ENCODE data around the gene CLTA. TPM values are rescaled to one million over a fixed set of nuclear protein-coding genes. Genes with fewer than 3 reads are reported as not detected.
A peak's percentile ranks its signal among the peaks of the same experiment; 100 is the strongest.

Gene CLTA
- total RNA-seq, 1 donor from 2014 or later, result 199 TPM

DNA sequence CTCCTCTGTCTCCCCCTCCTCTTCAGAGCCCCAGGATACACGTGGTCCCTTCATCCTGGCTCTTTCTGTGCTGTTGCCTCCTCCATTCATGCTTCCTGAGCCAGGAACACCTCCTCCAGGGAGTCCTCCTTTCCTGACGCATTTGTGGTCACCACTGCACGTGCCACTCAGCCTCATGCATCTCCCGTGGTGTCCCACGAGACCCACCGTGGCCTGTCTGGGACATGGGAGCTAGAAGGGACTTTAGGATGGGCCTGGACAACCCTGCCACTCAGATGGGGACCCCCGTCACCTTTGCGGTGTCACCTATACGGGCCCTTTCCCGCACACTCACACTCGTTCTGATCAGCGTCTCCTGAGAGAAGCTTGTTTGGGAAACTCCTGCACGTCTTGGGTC is 47.5 kb upstream of the CLTA start:
- Histone ChIP-seq H3K4me3 (peak overlapping the region in 1 of 2 donors; percentile 41), H3K9me3 (no peaks in the 10 kb centered on the region), H3K36me3 (no peaks in the 10 kb centered on the region), H3K27me3 (no peaks in the 10 kb centered on the region), H3K4me1 (peaks cover 79% of the 10 kb centered on the region), H3K27ac (peak overlapping the region; percentile 88)
- TF ChIP-seq, protein P1, sequence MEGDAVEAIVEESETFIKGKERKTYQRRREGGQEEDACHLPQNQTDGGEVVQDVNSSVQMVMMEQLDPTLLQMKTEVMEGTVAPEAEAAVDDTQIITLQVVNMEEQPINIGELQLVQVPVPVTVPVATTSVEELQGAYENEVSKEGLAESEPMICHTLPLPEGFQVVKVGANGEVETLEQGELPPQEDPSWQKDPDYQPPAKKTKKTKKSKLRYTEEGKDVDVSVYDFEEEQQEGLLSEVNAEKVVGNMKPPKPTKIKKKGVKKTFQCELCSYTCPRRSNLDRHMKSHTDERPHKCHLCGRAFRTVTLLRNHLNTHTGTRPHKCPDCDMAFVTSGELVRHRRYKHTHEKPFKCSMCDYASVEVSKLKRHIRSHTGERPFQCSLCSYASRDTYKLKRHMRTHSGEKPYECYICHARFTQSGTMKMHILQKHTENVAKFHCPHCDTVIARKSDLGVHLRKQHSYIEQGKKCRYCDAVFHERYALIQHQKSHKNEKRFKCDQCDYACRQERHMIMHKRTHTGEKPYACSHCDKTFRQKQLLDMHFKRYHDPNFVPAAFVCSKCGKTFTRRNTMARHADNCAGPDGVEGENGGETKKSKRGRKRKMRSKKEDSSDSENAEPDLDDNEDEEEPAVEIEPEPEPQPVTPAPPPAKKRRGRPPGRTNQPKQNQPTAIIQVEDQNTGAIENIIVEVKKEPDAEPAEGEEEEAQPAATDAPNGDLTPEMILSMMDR (IDR thresholded peaks at IDR 0.05), result no peak
- TF ChIP-seq POLR2AphosphoS5 (IDR thresholded peaks at IDR 0.05; ENCODE audit: insufficient read depth in 1 of 2, low read depth in 1 of 2) (no peak), POLR2A (IDR thresholded peaks at IDR 0.05) (no peak)
- no peak for DNase-seq (ENCODE audit: extremely low spot score in 2 of 2)
- intact Hi-C loops (cut with DNase I), result loop anchor here (2.0 kb wide), 1 partner anchor 24 kb away; no protein-coding TSS in a partner anchor

DNA sequence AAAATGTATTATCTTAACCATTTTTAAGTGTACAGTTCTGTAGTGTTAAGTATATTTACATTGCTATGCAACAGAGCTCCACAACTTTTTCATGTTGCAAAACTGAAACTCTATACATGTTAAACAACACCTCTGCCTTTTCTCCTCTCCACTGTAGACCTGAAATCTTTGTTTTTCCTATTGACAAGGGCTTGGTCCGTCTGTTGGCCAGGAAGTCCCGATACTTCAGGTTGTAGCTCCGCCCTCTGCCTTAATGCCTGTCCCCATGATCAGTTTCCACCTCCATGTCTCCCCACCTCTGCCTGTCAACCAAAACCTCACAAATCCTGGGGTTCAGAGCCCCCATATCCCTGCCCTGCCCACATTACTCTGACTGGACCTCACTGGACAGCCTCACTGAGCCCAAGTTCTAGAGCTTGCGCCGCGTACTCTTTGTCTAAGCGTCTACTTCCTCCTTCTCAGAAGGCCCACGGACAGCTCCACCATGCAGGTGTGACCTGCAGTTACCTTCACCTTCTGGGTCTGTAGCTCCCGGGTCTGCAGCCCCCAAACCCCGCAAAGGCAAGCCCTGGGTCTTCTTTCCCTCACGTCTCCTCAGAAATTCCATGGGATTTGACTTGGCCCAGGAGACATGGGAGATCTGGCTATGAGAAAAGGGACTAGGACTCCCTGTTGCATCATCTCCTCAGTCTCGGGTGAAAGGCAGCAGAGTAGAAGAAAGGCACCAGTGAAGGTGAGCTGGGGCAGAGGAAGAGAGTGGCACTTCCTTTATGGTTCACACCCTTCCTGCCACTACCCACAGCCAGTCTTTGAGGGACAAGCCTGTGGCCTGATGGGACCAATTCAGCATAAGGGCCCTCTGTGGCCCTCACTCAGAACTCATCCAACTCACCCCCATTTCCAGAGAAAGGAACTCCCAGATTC is 46.1 kb upstream of the CLTA start:
- peaks cover 76% of the 10 kb centered on the region for H3K4me1 ChIP-seq
- H3K27ac ChIP-seq, result peak overlapping the region; percentile 14

DNA sequence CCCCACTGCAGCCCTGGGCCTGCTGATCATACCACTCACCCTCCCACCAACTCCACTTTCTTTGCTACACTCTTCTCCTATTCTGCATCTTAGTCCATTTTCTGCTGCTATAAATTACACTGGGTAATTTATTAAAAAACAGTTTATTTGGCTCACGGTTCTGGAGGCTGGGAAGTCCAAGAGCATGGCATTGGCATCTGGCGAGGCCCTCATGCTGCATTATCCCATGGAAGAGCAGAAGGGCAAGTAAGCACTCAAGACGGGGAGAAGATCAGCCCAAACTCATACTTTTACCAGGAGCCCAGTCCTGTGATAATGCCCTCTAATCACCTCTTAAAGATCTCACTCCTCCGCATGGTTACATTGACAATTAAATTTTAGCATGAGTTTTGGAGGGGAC is 44.8 kb upstream of the CLTA start:
- no peaks in the 10 kb centered on the region for H3K9me3 ChIP-seq
- H3K27me3 ChIP-seq, result no peaks in the 10 kb centered on the region
- H3K27ac ChIP-seq, result no peak overlapping the region
- intact Hi-C loops (cut with DNase I), result no loop called here
- TF ChIP-seq, protein P1 (IDR thresholded peaks at IDR 0.05), result no peak
- no peak for TF ChIP-seq POLR2AphosphoS5 (IDR thresholded peaks at IDR 0.05; ENCODE audit: insufficient read depth in 1 of 2, low read depth in 1 of 2)
- no peak for TF ChIP-seq POLR2A (IDR thresholded peaks at IDR 0.05)
- peaks cover 65% of the 10 kb centered on the region for H3K4me1 ChIP-seq
- no peak for DNase-seq (ENCODE audit: extremely low spot score in 2 of 2)
- no peak overlapping the region for H3K4me3 ChIP-seq
- no peaks in the 10 kb centered on the region for H3K36me3 ChIP-seq

More for the DNA sequence above, 46.1 kb upstream of the CLTA start:
- no peak for DNase-seq (ENCODE audit: extremely low spot score in 2 of 2)
- intact Hi-C loops (cut with DNase I), result no loop called here
- no peaks in the 10 kb centered on the region for H3K36me3 ChIP-seq
- H3K27me3 ChIP-seq, result no peaks in the 10 kb centered on the region
- no peak overlapping the region for H3K4me3 ChIP-seq
- TF ChIP-seq POLR2AphosphoS5 (IDR thresholded peaks at IDR 0.05; ENCODE audit: insufficient read depth in 1 of 2, low read depth in 1 of 2), result no peak
- TF ChIP-seq, protein P1 (IDR thresholded peaks at IDR 0.05), result no peak
- TF ChIP-seq POLR2A (IDR thresholded peaks at IDR 0.05), result no peak
- H3K9me3 ChIP-seq, result no peaks in the 10 kb centered on the region

DNA sequence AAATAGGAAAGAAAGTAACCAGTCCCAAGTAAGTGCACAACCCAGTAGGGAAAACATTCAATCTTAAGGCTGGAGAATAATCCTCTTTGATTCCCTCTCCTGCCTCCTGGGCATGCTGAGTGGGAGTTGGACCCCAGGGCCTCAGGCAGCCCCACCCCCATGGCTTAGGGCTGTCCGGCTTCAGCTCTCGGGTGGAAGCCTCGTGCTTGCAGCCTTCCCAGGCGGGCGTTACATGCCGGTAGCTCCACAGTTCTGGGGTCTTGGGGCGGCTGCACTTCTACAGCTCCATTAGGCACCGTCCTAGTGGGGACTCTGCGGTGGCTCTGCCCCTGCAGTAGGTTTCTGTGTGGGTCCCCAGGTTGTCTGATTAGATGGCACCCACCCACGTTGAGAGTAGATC is 44.1 kb upstream of the CLTA start:
- DNase-seq (ENCODE audit: extremely low spot score in 2 of 2), result no peak
- Histone ChIP-seq H3K9me3 (no peaks in the 10 kb centered on the region), H3K27me3 (no peaks in the 10 kb centered on the region), H3K27ac (peak overlapping the region; percentile 83), H3K4me3 (no peak overlapping the region), H3K4me1 (peaks cover 59% of the 10 kb centered on the region), H3K36me3 (no peaks in the 10 kb centered on the region)
- TF ChIP-seq POLR2A (IDR thresholded peaks at IDR 0.05) (no peak), POLR2AphosphoS5 (IDR thresholded peaks at IDR 0.05; ENCODE audit: insufficient read depth in 1 of 2, low read depth in 1 of 2) (no peak)
- TF ChIP-seq, protein P1 (IDR thresholded peaks at IDR 0.05), result no peak
- intact Hi-C loops (cut with DNase I), result no loop called here
